Stimulated activated CD8-positive, alpha-beta memory T cell treated with anti-CD3 and anti-CD28 coated beads, Interleukin-4, amount 100 ng/mL, for 4 hours (primary cell): Measurements from ENCODE around the gene MAPKBP1.
A peak's percentile ranks its signal among the peaks of the same experiment; 100 is the strongest.
"Not testable (repeated sequence)": the region's sequence is repeated elsewhere in the genome, so short reads cannot be mapped to it uniquely, and the experiment has no call there.

Source experiments
- DNase-seq, 2 donors: peaks; one replicate each; pipeline ENCODE4 v3.0.0-alpha.2; 2020; ENCODE audit warnings: low read depth in 2 of 2, low spot score in 1 of 2

MAPKBP1 gene, protein sequence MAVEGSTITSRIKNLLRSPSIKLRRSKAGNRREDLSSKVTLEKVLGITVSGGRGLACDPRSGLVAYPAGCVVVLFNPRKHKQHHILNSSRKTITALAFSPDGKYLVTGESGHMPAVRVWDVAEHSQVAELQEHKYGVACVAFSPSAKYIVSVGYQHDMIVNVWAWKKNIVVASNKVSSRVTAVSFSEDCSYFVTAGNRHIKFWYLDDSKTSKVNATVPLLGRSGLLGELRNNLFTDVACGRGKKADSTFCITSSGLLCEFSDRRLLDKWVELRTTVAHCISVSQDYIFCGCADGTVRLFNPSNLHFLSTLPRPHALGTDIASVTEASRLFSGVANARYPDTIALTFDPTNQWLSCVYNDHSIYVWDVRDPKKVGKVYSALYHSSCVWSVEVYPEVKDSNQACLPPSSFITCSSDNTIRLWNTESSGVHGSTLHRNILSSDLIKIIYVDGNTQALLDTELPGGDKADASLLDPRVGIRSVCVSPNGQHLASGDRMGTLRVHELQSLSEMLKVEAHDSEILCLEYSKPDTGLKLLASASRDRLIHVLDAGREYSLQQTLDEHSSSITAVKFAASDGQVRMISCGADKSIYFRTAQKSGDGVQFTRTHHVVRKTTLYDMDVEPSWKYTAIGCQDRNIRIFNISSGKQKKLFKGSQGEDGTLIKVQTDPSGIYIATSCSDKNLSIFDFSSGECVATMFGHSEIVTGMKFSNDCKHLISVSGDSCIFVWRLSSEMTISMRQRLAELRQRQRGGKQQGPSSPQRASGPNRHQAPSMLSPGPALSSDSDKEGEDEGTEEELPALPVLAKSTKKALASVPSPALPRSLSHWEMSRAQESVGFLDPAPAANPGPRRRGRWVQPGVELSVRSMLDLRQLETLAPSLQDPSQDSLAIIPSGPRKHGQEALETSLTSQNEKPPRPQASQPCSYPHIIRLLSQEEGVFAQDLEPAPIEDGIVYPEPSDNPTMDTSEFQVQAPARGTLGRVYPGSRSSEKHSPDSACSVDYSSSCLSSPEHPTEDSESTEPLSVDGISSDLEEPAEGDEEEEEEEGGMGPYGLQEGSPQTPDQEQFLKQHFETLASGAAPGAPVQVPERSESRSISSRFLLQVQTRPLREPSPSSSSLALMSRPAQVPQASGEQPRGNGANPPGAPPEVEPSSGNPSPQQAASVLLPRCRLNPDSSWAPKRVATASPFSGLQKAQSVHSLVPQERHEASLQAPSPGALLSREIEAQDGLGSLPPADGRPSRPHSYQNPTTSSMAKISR (N-terminal part only)

DNA sequence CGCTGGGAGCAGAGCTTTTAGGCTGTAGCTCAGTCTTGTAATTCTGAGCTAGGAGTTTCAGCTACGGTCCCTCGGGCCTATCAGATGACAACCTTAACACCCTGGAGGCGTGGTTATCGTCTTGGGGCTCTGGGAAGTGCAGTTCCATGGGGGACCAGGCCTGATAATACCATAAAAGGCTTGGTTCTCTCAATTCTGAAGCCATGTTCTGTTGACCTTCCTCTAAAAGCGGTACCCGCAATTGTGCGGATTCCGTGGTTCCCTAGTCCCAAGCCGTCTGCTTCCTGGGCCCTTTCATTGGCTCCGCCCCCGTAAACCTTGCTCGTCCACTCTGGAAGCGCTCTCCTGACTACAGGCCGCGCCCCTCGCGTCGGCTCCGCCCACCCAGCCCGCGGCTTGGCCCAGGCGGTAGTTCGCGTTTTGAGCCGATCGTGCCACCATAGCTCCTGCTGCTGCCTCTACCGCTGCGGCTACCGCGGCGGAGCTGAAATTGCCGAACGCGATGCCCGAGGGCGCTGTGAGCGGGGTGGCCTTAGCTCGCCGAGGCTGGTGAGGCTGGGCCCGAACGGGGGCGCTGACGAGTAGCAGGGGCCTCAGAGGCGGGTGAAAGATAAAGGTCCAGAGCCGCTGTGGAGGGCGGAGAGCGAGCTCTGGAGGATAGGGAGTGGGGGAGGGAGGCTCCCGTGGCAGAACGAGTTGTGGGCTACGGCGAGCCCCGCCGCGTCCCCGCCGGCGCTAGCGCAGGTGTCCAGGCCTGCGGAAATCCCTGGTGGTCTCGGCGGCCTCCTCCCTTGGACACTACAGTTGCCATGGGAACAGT is at the start of gene MAPKBP1:
Gene MAPKBP1 (plus strand): TSS at position 423 of the 820 bp plus-strand sequence. CDS start 792 bp downstream, outside the sequence.
- peak; percentile 86 to 93 for DNase-seq

DNA sequence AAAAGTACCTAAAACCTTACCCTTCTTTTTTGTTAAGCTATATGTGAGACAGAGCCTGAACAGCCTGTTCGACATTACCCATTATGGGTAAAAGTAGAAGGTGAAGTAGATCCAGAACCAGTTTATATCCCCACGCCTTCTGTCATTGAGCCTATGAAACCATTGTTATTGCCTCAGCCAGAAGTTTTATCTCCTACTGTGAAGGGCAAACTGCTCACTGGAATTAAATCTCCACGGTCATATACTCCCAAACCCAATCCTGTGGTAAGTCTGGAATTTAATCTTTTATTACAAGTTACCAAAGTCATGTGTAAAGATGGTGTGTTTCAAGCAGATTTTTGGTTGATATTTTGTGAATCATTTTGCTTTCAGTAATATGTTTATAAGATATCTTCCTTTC is 47.1 kb upstream of the MAPKBP1 start:
- DNase-seq: no peak

DNA sequence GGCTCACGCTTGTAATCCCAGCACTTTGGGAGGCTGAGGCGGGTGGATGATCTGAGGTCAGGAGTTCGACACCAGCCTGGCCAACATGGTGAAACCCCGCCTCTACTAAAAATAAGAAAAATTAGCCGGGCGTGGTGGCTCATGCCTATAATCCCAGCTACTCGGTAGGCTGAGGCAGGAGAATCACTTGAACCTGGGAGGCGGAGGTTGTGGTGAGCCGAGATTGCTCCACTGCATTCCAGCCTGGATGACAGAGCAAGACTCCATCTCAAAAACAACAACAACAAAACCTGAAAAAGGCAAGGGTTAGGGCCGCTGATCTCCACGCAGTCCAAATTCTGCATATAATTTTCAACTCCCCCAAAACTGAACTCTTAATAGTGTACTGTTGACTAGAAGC is 46.2 kb upstream of the MAPKBP1 start:
- not testable (repeated sequence) for DNase-seq

DNA sequence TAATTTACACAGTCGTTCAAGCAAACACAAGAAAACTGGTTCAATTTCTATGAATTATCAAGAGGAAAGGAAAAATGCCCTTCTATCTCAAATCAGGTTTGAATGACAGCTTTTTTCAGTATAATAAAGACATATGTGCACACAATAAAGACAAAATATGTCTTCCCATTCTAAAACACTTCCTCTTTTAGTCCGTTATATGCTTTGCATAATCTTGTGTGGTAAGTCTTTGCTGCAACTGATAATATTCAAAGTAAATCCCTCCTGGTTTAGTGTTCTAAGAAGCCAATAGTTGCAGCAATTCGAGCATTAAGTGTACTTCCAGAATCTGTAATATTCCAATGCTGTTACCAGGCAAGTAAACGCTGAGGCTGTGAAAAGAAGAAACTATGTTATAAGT is 43.7 kb upstream of the MAPKBP1 start:
- DNase-seq: no peak

DNA sequence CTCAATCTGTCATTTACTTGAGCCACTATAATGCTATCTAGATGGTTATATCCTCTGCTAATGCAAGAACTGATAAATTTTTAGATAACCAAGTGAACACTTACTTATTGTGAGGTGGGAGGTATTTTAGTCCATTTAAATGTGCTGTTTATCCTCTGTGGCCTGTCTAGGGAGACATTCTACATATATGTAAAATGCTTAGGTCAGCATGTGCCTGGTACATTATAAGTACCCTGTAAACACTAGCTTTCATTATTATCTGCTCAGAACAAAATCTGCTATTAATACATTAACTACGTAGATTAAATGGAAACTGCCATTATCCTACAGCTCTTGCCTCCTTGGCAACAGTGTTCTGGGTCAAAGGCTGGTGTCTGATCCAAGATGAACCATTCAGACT is 41.8 kb upstream of the MAPKBP1 start:
- no peak for DNase-seq

DNA sequence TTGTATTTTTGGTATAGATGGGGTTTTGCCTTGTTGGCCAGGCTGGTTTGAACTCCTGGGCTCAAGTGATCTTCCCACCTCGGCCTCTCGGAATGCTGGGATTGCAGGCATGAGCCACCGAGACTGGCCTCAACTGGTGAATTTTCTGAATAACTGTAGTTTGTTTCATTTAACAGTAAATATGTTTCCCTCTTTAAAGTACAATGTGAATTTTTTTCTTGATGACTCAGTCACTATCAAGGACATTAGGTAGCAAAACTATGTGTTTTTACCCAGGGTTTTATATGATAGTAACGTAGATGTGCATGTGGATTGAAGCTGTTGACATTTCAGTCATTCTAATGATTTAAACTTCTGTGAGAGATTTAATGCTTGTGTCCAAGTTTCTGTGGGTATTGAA is 40.2 kb upstream of the MAPKBP1 start:
- DNase-seq: no peak

DNA sequence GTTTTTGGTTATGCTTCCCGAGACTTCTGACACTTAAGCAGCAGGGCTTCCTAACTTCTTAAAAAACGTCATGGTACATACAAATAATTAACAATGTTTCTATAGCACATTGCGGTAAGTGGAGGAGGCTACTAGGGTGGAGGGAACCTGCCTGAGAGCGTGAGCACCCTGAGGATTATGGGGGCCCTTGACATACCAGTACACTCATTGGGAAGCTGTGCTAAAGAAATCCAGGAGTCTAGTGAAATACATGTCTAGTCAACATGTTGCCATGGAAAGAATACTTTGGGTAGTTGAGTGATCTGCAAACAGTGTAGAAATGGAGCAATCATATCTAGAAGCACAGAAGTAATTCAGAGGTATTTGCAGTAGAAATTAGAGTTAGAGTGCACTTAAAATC is 39.2 kb upstream of the MAPKBP1 start:
- no peak for DNase-seq

DNA sequence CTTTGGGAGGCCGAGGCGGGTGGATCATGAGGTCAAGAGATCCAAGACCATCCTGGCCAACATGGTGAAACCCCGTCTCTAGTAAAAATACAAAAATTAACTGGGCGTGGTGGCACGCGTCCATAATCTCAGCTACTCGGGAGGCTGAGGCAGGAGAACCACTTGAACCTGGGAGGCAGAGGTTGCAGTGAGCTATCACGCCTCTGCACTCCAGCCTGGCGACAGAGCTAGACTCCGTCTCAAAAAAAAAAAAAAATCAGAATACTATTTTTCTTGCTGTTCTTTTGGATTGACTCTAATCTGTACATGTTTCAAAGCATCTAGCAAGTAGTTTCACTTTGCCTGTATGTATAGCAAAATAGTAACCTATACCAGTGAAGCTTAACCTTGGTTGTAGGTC is 38.8 kb upstream of the MAPKBP1 start:
- DNase-seq: not testable (repeated sequence)

DNA sequence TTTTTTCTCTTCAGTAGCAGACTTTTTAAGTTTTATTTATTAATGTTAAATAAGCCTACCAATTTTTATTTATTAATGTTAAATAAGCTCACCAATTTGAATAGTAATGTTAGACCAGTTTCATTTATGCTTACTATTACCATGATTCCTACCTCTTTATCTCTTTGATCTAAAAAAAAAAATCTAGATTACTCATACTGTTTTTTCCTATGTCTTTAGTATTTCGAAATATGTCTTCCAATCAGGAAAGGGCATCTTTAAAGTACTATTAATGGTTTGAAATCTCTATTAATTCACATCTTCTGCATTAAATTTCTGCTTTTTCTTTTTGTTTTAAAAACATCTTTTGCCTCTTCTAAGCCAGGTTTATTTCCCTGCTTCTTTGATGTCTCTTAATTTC is 27.5 kb upstream of the MAPKBP1 start:
- DNase-seq: no peak

DNA sequence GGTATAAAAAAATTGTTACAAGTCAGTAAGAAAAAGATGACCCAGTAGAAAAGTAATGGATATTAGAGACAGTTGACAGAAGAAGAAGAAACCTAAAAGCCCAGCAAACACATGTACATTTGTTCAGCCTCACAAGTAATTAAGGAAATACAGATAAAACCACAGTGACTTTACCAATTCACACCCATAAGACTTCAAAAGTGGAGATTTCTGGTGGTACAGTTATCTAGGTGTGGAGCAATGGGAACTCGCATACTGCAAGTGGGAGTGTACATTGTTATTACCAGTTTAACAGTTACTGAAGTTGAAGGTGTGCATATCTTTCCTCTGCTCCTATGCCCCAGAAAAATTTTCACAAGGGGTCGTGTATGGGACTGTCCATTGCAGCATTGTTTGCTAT is 18.1 kb upstream of the MAPKBP1 start:
- DNase-seq: no peak

DNA sequence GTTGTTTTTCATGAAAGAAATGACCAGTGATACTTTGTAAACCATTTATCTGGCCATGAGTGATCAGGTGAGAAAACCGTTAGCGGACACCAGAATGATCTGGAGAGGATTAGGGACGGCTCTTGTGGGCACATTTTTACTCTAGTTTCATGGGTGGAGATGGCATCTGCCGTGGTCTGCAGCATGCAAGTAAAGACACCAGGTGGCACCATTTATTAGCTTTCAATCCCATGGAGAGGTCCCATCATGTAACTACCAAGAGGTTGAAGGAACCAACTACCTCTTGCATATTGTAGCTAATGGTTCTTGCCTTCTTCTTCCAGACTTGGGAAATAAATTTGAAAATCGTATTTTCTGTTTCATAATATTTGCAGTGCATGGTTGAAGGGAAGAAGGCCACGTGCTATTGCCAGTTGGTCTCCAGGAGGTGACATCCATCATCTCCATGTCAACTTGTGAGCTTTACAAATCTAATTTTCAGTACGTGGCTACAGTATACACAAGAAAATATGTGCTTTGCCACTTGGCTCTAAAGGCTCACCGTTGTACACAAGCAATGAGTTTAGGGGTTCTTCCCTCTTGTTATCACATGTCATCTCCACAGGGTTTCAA is 1.5 kb upstream of the MAPKBP1 start:
- DNase-seq: no peak

DNA sequence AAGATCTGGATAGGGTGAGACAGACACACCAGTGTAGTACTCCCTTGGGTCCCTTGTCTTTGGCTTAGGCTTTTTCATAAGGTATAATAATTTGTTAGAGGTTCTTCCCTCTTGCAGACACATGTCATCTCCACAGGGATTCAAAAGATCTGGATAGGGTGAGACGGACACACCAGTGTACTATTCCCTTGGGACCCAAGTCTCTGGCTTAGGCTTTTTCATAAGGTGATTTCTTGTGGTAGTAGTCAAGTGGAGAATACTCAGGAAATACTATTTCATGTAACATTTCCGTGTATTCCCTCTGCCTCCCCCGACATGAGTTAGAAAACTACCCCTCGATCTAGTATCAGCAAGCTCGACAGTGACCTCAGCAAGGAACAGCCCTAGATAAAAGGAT is 954 bp upstream of the MAPKBP1 start:
- no peak for DNase-seq

DNA sequence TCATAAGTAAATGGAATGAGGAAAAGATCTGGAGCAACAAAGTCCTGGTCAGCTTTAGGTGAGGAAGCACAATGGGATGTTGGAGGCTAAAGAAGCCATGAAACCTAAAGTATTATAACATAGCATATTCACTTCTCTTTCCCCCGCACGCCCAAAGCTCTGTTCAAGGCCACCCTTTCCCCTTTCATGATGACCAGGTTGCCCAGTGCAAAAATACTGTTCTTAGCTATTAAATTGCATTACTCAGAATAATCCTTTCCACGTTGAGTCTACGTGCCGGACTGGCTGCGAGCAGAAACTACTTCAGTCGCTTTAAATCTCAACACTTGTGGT is 589 bp upstream of the MAPKBP1 start:
- no peak for DNase-seq

DNA sequence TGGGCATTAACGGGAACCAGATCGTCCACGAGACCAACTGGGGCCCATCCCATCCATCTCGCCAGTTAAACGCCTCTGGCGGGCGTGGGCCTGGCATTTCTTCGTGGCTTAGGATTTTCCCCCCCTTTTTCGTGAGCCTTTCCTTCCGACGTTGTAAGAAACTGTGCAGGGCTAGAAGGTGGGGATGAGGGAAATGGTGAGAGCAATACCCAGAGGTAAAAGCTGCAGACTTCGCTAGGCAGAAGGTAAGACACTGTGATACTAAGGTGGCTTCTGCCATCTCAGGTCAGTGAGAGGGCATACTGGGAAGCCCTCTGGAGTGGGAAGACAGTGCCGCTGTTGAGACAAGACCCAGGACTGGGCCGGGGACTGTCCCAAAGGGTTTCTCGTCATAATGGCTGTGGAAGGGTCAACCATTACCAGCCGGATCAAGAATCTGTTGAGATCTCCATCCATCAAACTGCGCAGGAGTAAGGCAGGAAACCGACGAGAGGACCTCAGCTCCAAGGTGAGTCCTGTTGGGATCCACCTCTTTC is 666 bp downstream of the MAPKBP1 start:
- DNase-seq: no peak

DNA sequence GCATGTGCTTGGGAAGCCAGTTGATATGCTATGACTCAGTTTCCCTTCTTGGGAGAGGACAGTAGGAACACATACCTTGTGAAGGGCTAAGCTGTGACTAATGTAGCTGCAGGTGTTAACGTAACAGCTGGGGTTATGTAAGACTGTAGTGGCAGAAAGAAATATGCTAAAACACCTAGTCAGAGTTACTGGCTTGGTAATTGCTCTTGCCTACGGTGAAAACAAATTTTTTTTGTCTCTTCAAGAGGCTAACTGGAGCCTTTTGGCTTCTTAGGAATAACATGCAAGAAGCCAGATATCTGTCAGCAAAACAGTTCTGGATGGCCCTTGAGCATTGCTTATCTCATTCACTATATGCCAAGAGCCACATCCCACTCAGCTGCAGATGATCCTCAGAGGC is 1.4 kb downstream of the MAPKBP1 start:
- no peak for DNase-seq

DNA sequence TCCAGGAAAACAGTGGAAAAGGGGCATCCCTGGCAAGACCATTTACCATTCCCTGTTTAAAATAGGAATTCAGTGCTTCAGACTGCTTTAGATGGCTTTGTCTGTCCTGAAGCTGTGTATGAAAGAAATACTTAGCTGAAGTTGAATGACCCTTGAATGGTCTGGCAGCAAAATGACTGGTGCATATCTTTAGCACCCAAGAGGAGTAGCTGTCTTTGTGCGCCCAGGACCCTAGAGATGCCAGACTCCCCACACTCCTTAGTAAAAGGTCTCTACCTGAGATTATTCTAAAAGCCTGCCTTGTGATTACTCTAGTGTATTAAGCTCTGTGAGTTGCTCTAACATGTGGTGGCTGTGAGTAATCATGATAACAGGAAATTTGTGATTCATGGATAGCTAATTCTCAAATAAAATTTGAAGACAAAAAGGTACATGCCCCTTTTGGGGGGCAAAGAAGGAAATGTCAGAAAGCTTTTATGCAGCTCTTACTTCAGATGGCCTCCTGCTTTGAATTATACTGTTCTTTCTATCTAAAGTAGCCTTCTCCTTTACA is 3.2 kb downstream of the MAPKBP1 start:
- no peak for DNase-seq

DNA sequence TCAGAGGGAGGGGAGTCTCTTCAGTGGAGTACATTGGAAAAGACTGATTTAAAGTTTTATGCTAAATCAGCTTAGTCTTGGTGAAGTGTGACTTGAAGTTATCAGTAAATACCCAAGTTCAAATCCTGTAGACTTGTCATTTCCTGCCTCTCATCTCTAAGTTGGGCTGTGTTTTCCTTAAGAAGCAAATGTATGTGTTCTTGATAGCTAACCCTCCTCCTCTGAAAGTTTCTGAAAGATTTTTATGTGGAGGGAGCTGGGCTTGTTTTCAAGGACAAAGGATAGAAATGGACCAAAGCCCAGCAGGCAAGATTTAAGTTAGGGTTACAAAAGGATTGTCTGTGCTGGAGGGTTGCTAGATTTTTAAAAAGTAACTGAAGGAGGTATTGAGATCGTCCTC is 4.2 kb downstream of the MAPKBP1 start:
- DNase-seq: no peak

DNA sequence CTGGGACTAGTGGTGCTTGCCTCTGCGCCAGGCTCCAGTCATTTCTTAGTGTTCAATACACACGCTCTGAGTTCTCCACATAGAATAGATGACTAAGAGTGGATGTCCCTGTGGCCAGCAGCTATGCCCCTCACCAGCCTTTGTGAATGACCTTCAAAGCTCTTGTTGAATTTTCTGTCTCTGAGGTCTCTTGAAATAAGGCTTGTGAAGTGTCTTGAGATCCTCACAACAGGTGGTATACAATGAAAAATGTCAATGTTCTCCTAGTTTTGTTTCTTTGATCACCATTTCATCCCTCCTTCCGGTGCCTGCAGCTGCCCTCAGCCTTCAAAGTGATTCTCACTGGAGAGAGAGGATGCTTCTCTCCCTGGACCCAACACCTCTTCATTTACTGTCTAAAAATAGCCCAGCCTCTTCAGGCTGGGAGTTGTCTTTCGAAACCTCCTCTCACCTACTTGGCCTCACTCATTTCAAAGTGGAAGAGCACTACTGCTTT is 5.4 kb downstream of the MAPKBP1 start:
- no peak for DNase-seq

DNA sequence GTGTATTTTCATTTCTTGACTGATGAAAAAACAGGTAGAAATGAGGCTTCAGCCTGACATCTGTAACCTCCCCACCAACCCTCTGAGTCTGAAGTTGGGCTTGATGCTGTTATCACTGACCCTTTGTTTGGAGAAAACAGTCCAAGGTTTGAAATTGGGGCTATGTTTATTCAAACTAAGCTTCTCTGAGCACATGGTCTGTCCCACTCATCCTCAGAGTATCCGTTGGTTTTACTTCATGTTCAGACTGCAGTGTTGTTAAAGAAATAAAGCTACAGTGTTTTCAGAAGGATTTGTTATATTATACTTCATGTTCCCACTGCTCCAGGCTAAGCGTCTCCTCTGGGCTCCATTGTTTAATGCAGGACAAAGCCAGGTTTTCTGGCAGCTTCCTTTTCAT is 6.0 kb downstream of the MAPKBP1 start:
- no peak for DNase-seq

DNA sequence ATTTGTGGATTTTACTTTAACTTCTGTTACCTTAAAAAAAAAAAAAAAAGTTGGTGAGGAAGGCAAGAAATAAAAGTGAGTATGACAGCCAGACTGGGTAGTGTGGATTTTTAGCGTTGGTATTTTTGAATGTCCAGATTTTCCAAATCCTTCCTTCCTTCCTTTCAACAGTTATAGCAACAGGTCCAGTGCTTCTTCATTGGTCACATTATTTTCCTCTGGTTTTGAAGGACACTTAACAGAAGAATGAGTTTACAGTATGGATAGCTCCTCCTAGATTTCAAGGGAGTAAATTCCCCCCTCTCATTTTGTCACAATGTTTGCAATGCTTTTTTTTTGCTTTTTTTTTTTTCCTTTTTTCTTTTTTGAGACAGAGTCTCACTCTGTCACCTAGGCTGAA is 6.4 kb downstream of the MAPKBP1 start:
- DNase-seq: no peak
